Right atrium auricular region (tissue), 2 donors: ENCODE results near the gene ADAMTS2. TPM values are rescaled to one million over a fixed set of nuclear protein-coding genes. Genes with fewer than 3 reads are reported as not detected.

Experiments
- DNase-seq: peaks from one replicate; pipeline ENCODE4 v3.0.0-alpha.2; 2019; ENCODE audit warnings: low spot score
- H3K27ac ChIP-seq, 2 donors: fragments of 200-600 bp; sonication (generic); 1 replicate in 1 of 2; 2 replicates in 1 of 2; pipeline ENCODE4 v1.5.1; 2016 to 2019
- H3K27me3 ChIP-seq, 2 donors: fragments of 200-600 bp; sonication (generic); one replicate each; pipeline versions ENCODE4 v1.5.1 to v1.6.0; 2017 to 2019
- H3K36me3 ChIP-seq: fragments of 200-600 bp; sonication (generic); one replicate; pipeline ENCODE4 v1.5.1; 2016
- H3K4me1 ChIP-seq, 2 donors: fragments of 200-600 bp; sonication (generic); one replicate each; pipeline versions ENCODE4 v1.5.1 to v1.6.0; 2017 to 2019
- H3K4me3 ChIP-seq, 2 donors: fragments of 200-600 bp; sonication (generic); 1 replicate in 1 of 2; 2 replicates in 1 of 2; pipeline ENCODE4 v1.5.1; 2017 to 2019; ENCODE audit warnings: mild to moderate bottlenecking in 1 of 2, moderate library complexity in 1 of 2
- H3K9me3 ChIP-seq, 2 donors: fragments of 200-600 bp; sonication (generic); one replicate each; pipeline ENCODE4 v1.5.1; 2019
- total RNA-seq, 2 donors: library from RNA; depleted of rRNA; stranded (reverse); fragments of >200 nt; gene quantifications; one replicate each; pipeline ENCODE4 v1.1.0, GENCODE V29; 2016
- TF ChIP-seq, protein P1 (sequence below), 2 donors: fragments of 200-600 bp; sonication (generic); IDR thresholded peaks; one replicate each; pipeline ENCODE4 v1.5.1; 2019; ENCODE audit warnings: antibody characterized with exemption in 2 of 2

The ADAMTS2 gene
- total RNA-seq, 2 donors from 2014 or later, result 13.6 to 13.7 TPM

DNA sequence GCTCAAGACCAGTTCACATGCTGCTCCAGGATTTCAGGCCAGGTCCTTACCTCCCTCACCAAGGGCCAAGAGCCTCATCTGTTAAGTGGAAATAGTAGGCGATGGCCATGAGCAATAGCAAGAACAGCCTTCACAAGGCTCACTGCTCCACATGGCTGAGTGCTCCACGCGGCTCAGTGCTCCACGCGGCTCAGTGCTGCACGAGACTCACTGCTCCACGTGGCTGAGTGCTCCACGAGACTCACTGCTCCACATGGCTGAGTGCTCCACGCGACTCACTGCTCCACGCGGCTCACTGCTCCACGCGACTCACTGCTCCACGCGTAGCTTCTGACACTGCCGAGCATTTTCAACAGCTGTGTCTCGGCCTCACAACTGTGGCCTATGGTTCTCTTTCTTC, 36.4 kb upstream of the ADAMTS2 start:
- Histone ChIP-seq H3K9me3 (no peaks in the 10 kb centered on the region), H3K4me1 (no peaks in the 10 kb centered on the region), H3K36me3 (no peaks in the 10 kb centered on the region), H3K4me3 (no peak overlapping the region), H3K27ac (no peak overlapping the region), H3K27me3 (no peaks in the 10 kb centered on the region)
- DNase-seq, result no peak
- TF ChIP-seq, protein P1, sequence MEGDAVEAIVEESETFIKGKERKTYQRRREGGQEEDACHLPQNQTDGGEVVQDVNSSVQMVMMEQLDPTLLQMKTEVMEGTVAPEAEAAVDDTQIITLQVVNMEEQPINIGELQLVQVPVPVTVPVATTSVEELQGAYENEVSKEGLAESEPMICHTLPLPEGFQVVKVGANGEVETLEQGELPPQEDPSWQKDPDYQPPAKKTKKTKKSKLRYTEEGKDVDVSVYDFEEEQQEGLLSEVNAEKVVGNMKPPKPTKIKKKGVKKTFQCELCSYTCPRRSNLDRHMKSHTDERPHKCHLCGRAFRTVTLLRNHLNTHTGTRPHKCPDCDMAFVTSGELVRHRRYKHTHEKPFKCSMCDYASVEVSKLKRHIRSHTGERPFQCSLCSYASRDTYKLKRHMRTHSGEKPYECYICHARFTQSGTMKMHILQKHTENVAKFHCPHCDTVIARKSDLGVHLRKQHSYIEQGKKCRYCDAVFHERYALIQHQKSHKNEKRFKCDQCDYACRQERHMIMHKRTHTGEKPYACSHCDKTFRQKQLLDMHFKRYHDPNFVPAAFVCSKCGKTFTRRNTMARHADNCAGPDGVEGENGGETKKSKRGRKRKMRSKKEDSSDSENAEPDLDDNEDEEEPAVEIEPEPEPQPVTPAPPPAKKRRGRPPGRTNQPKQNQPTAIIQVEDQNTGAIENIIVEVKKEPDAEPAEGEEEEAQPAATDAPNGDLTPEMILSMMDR (IDR thresholded peaks at IDR 0.05), result no peak

DNA sequence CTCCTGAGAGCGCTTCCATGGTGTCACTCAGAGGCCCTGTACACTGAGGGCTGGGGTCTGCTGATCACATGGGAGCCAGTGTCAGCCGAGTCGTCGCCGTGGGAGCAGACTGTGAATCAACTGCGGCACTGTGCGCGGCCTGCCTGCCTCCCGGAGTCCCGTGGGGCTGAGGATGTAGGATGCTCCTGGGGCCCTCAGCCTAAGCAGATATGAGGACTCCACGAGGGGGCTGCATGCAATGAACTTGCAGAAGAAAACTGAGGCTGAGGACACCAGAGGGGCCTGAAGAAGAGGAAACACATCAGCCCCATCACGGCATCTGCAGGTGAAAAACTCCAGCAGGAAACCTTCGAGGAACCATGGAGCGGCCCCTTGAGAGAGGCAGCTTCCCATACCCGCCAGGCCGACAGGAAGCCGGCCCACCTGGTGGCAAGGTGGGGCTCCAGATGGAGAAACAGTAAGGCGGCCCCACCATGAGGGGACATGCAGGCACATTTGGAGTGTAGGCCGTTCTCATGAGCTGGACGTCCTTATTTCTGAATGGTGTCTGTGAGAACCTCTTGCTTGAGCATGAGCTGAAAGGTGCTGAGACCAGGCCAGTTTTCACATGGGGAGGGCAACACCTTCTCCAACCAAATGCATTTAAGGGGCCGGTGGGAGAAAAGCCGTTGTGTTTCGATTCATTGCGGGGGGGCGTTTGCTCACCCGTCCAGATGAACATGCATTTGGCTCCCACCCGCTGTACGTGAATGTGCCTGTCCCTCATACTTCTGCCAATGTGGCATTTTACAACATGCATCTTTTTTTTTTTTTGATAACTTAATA, 35.2 kb upstream of the ADAMTS2 start:
- no peaks in the 10 kb centered on the region for H3K27me3 ChIP-seq
- H3K27ac ChIP-seq, result no peak overlapping the region
- no peaks in the 10 kb centered on the region for H3K36me3 ChIP-seq
- H3K4me3 ChIP-seq, result no peak overlapping the region
- DNase-seq, result no peak
- H3K9me3 ChIP-seq, result no peaks in the 10 kb centered on the region
- TF ChIP-seq, protein P1 (IDR thresholded peaks at IDR 0.05), result no peak
- no peaks in the 10 kb centered on the region for H3K4me1 ChIP-seq

DNA sequence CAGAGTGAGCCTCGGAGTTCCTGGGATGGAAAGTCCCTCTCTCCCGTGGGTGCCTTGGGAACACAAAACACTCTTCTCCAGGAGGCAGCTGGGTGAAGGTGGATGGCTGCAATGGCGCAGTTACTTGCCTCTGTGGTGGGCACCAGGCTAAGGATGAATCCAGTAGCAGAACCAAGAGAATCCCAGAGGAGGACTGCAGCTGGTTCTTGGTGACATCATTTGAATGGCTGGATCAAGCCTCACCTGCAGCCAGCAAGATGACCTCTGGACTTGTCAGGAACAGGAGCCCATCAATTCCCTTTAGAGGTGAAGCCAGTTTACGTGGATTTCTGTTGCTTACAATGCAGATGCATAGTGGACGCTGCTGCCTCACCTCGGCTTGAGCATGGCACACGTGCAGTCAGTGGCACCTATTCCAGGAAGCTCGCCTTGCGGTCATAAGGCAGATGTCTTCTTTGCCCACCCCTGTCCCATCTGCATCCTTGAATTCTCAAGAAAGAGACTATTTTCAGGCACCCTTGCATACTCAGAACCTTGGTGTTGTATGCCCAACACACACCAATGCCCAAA, 34.1 kb upstream of the ADAMTS2 start:
- no peaks in the 10 kb centered on the region for H3K36me3 ChIP-seq
- H3K27me3 ChIP-seq, result no peaks in the 10 kb centered on the region
- TF ChIP-seq, protein P1 (IDR thresholded peaks at IDR 0.05), result no peak
- H3K9me3 ChIP-seq, result no peaks in the 10 kb centered on the region
- H3K4me1 ChIP-seq, result no peaks in the 10 kb centered on the region
- no peak for DNase-seq
- no peak overlapping the region for H3K27ac ChIP-seq
- no peak overlapping the region for H3K4me3 ChIP-seq

DNA sequence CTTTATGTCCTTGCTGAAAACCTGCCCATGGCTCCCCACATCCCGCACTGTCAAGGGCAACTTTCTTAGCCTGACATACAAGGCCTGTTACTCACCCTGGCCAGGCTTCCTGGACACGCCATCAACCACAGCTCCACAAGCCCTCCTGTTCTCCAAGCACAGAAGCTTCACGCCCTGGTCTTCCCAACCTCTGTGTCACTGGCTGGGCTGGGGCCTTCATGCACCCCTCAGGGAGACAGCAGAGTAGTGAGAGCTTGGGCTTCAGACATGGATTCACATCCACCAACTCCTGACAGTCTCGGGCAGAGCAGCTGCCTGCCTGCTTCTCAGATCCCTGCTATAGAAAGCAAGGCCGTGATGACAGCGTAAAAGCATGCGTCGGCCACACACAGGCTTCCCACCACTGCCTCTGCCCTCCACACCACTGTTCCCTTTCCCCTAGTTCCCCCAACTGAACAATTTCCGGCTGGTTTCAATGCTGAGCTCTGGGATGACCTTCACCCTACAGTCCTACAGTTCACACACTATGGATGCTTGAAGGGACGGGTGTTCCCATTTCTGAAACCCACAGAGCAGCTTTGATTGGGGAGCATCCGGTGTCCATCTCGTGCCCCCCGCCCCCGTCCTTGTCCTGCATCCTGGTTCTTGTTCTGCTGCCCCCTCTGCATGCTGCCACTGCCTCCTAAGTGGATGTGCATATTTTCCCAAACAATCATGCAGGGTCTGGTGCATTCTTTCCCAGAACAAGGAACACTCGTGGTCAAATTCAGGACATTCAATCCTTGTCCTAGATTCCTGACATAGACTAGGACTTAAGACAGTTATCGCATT, 33.4 kb upstream of the ADAMTS2 start:
- no peak overlapping the region for H3K27ac ChIP-seq
- H3K9me3 ChIP-seq, result no peaks in the 10 kb centered on the region
- H3K4me1 ChIP-seq, result no peaks in the 10 kb centered on the region
- DNase-seq, result no peak
- H3K4me3 ChIP-seq, result no peak overlapping the region
- TF ChIP-seq, protein P1 (IDR thresholded peaks at IDR 0.05), result no peak
- no peaks in the 10 kb centered on the region for H3K36me3 ChIP-seq
- no peaks in the 10 kb centered on the region for H3K27me3 ChIP-seq

DNA sequence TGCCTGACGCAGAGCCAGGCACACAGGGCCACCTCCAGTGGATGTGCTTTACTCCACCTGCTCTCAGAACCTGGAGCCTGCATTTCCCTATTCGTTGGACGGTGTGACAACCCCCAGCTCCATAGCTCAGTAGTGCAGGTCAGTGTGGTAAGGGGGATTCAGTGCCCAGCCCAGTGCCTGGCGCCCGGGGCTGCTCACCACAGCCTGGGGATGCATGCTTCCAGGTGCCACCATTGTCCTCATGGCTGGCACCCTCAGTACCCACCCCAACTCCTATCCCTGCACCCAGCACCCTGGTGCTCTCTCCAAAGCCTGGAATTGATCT, 32.8 kb upstream of the ADAMTS2 start:
- Histone ChIP-seq H3K27me3 (no peaks in the 10 kb centered on the region), H3K36me3 (no peaks in the 10 kb centered on the region), H3K9me3 (no peaks in the 10 kb centered on the region), H3K4me3 (no peak overlapping the region), H3K4me1 (no peaks in the 10 kb centered on the region), H3K27ac (no peak overlapping the region)
- DNase-seq, result no peak
- TF ChIP-seq, protein P1 (IDR thresholded peaks at IDR 0.05), result no peak
